Measurements from ENCODE around the gene GNPTAB. TPM values are rescaled to one million over a fixed set of nuclear protein-coding genes. Genes with fewer than 3 reads are reported as not detected.

The GNPTAB gene
- total RNA-seq, 1 experiment from 2014 or later = 21.0 TPM

DNA sequence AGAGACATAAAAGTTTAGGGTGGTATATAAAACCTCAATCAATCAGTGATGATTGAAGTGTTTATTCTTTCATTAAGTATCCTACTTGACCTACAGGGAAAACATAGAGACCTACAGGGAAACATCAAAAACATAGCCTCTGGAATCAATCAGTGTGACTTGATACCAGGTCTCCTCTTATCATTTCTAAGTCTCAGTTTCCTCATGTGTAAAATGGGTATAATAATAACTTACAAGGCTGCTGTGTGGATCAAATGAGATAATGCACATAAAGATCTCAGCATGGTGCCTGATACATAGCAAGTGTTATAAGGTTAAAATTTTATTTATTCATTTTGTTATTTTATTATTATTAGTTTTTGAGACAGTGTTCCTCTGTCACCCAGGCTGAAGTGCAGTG, 22.2 kb upstream of the GNPTAB start:
- Histone ChIP-seq H3K4me1 (ENCODE audit: insufficient read depth, low read length) (peaks cover 5% of the 10 kb centered on the region; the same call in 1 of the 2 replicates), H3F3A (ENCODE audit: low read length, unreplicated experiment) (no peaks in the 10 kb centered on the region), H2AFZ (ENCODE audit: low read length) (no peak overlapping the region), H3K36me3 (ENCODE audit: low read depth, low read length) (no peaks in the 10 kb centered on the region), H3K9me3 (ENCODE audit: low read length) (no peaks in the 10 kb centered on the region), H3K27ac (ENCODE audit: low read length) (no peak overlapping the region), H3K4me2 (ENCODE audit: low read length) (no peak overlapping the region), H3K9ac (ENCODE audit: low read length) (no peak overlapping the region), H4K20me1 (ENCODE audit: low read length) (no peaks in the 10 kb centered on the region), H3K79me2 (ENCODE audit: low read length) (no peaks in the 10 kb centered on the region), H3K9me2 (replicated peaks; ENCODE audit: low read length) (no peaks in the 10 kb centered on the region), H3K27me3 (ENCODE audit: low read length) (no peaks in the 10 kb centered on the region), H3K4me3 (ENCODE audit: low read length) (no peak overlapping the region)
- no peak for ATAC-seq
- ChIA-PET POLR2A (ENCODE audit: unreplicated experiment) (no interaction called here), CTCF (no interaction called here)
- intact Hi-C loops (cut with micrococcal nuclease) = no loop called here
- TF ChIP-seq EZH2phosphoT487 (IDR thresholded peaks at IDR 0.05; ENCODE audit: borderline replicate concordance, low read length) (no peak), EZH2 (IDR thresholded peaks at IDR 0.05; ENCODE audit: low read length, unreplicated experiment) (no peak)
- TF ChIP-seq, protein P1, sequence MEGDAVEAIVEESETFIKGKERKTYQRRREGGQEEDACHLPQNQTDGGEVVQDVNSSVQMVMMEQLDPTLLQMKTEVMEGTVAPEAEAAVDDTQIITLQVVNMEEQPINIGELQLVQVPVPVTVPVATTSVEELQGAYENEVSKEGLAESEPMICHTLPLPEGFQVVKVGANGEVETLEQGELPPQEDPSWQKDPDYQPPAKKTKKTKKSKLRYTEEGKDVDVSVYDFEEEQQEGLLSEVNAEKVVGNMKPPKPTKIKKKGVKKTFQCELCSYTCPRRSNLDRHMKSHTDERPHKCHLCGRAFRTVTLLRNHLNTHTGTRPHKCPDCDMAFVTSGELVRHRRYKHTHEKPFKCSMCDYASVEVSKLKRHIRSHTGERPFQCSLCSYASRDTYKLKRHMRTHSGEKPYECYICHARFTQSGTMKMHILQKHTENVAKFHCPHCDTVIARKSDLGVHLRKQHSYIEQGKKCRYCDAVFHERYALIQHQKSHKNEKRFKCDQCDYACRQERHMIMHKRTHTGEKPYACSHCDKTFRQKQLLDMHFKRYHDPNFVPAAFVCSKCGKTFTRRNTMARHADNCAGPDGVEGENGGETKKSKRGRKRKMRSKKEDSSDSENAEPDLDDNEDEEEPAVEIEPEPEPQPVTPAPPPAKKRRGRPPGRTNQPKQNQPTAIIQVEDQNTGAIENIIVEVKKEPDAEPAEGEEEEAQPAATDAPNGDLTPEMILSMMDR (conservative IDR thresholded peaks at IDR 0.05; ENCODE audit: low read depth, low read length) = no peak
- no TSS peak for BruUV-seq (replicated peaks)
- no peak for DNase-seq

DNA sequence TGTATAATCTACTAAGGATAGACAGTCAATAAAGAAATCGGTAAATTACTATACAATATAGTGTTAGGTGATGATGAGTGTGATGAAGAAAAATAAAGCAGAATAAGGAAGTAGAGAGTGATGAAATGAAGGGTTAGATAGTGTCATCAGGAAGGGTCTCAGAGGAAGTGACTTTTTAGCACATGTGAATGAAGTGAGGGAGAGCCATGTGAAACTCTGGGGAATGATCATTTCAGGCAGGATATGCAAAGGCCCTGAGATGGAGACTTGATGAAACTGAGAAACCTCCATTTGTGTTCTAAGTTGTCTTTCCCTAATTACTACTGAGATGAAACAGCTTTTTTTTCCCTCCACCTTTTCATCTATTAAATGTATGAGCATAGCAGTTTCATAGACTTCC, 19.4 kb upstream of the GNPTAB start:
- ChIA-PET POLR2A (ENCODE audit: unreplicated experiment) (no interaction called here), CTCF (no interaction called here)
- no peak for ATAC-seq
- H3K27ac ChIP-seq (ENCODE audit: low read length) = no peak overlapping the region
- H3K4me2 ChIP-seq (ENCODE audit: low read length) = no peak overlapping the region
- no peaks in the 10 kb centered on the region for H3K9me3 ChIP-seq (ENCODE audit: low read length)
- DNase-seq = no peak
- intact Hi-C loops (cut with micrococcal nuclease) = no loop called here
- H3K27me3 ChIP-seq (ENCODE audit: low read length) = no peaks in the 10 kb centered on the region
- BruUV-seq (replicated peaks) = no TSS peak
- H3K36me3 ChIP-seq (ENCODE audit: low read depth, low read length) = no peaks in the 10 kb centered on the region
- no peaks in the 10 kb centered on the region for H3K4me1 ChIP-seq (ENCODE audit: insufficient read depth, low read length)
- no peak overlapping the region for H3K9ac ChIP-seq (ENCODE audit: low read length)
- H4K20me1 ChIP-seq (ENCODE audit: low read length) = no peaks in the 10 kb centered on the region
- no peak overlapping the region for H2AFZ ChIP-seq (ENCODE audit: low read length)
- no peak overlapping the region for H3K4me3 ChIP-seq (ENCODE audit: low read length)
- H3F3A ChIP-seq (ENCODE audit: low read length, unreplicated experiment) = no peaks in the 10 kb centered on the region
- H3K79me2 ChIP-seq (ENCODE audit: low read length) = no peaks in the 10 kb centered on the region
- TF ChIP-seq EZH2 (IDR thresholded peaks at IDR 0.05; ENCODE audit: low read length, unreplicated experiment) = no peak
- H3K9me2 ChIP-seq (replicated peaks; ENCODE audit: low read length) = no peaks in the 10 kb centered on the region

GRCh38 chr12:101847325-101847724, 16.6 kb upstream of the GNPTAB start:
- Histone ChIP-seq H3K4me3 (ENCODE audit: low read length) (no peak overlapping the region), H2AFZ (ENCODE audit: low read length) (no peak overlapping the region), H4K20me1 (ENCODE audit: low read length) (no peaks in the 10 kb centered on the region), H3K79me2 (ENCODE audit: low read length) (no peaks in the 10 kb centered on the region), H3K4me2 (ENCODE audit: low read length) (no peak overlapping the region), H3K36me3 (ENCODE audit: low read depth, low read length) (no peaks in the 10 kb centered on the region), H3K27ac (ENCODE audit: low read length) (no peak overlapping the region), H3F3A (ENCODE audit: low read length, unreplicated experiment) (no peaks in the 10 kb centered on the region), H3K27me3 (ENCODE audit: low read length) (no peaks in the 10 kb centered on the region), H3K9ac (ENCODE audit: low read length) (no peak overlapping the region), H3K9me2 (replicated peaks; ENCODE audit: low read length) (no peaks in the 10 kb centered on the region), H3K4me1 (ENCODE audit: insufficient read depth, low read length) (no peaks in the 10 kb centered on the region), H3K9me3 (ENCODE audit: low read length) (no peaks in the 10 kb centered on the region)
- ChIA-PET CTCF (no interaction called here), POLR2A (ENCODE audit: unreplicated experiment) (no interaction called here)
- ATAC-seq (no peak), DNase-seq (no peak)
- intact Hi-C loops (cut with micrococcal nuclease) = no loop called here
- no TSS peak for BruUV-seq (replicated peaks)
- TF ChIP-seq EZH2 (IDR thresholded peaks at IDR 0.05; ENCODE audit: low read length, unreplicated experiment) (no peak), EZH2phosphoT487 (IDR thresholded peaks at IDR 0.05; ENCODE audit: borderline replicate concordance, low read length) (no peak)
- TF ChIP-seq, protein P1 (conservative IDR thresholded peaks at IDR 0.05; ENCODE audit: low read depth, low read length) = 0 out of 2 replicates have a peak, but pooled peaks have one; percentile 18

Measured in PC-3 (cell line).